Activated T-cell treated with anti-CD3 and anti-CD28 coated beads, Interleukin-2, amount 50 U/mL, for 4 hours (primary cell): ENCODE results near the gene PIGP. TPM values are rescaled to one million over a fixed set of nuclear protein-coding genes. Genes with fewer than 3 reads are reported as not detected.

Experiments
- total RNA-seq, 3 donors: library from RNA; stranded (reverse); gene quantifications; one replicate each; pipeline ENCODE4 v1.2.1, GENCODE V29; 2021

Gene PIGP
- total RNA-seq, 3 donors from 2014 or later = 14.7 to 17.8 (median 15.9) TPM

Other genes starting within 250 kb of the PIGP start
- 1 to 10 TPM; 7.1 to 8.6 (median 8.3) TPM for gene HLCS, start 106.4 kb downstream of the PIGP start, total RNA-seq
- not detected for gene RIPPLY3, start 66.4 kb downstream of the PIGP start, total RNA-seq
- 10 to 100 TPM; 41.9 to 46.5 (median 44.6) TPM for gene TTC3, start 183 bp upstream of the PIGP start, total RNA-seq
- 10 to 100 TPM; 35.7 to 48.2 (median 44.6) TPM for gene VPS26C, start 194.3 kb upstream of the PIGP start, total RNA-seq